Inferior parietal cortex (tissue), 1 donor: ENCODE results near the gene CLEC16A.
"Not testable (repeated sequence)": the region's sequence is repeated elsewhere in the genome, so short reads cannot be mapped to it uniquely, and the experiment has no call there.

Source experiments
- DNase-seq: peaks from one replicate; pipeline ENCODE4 v3.0.0-alpha.2; 2016; ENCODE audit errors: extremely low spot score

The CLEC16A gene

DNA sequence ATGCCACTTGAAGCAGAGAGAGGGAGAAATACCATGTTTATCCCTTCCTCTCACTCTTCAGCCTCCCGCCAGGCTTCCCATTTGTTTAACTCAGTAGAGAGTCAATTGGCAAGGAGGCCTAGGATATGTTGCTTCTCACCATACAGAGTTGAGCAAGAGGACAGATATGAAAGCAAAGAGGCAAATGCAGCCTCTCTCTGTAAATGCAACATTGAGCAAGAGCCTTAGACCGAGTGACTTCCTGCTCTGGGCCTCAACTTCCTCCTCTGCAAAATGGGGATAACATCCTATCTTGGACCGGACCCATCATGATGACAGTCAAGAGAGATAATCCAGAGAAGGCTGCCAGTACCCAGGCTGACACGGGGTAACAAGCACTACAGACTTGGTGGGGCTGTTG lies 274.8 kb downstream of the CLEC16A start:
- DNase-seq = no peak

DNA sequence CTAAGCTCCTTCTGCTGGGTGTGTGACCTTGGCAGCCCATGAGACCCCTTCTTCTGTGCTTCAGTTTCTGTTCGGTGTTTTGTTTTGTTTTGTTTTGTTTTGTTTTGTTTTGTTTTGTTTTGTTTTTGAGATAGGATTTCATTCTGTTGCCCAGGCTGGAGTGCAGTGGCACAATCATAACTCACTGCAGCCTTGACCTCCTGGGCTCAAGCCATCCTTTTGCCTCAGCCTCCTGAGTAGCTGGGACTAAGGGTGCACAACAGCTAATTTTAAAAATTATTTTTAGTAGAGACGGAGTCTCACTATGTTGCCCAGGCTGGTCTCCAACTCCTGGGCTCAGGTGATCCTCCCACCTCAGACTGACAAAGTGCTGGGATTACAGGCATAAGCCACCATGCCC lies 276.1 kb downstream of the CLEC16A start:
- not testable (repeated sequence) for DNase-seq

DNA sequence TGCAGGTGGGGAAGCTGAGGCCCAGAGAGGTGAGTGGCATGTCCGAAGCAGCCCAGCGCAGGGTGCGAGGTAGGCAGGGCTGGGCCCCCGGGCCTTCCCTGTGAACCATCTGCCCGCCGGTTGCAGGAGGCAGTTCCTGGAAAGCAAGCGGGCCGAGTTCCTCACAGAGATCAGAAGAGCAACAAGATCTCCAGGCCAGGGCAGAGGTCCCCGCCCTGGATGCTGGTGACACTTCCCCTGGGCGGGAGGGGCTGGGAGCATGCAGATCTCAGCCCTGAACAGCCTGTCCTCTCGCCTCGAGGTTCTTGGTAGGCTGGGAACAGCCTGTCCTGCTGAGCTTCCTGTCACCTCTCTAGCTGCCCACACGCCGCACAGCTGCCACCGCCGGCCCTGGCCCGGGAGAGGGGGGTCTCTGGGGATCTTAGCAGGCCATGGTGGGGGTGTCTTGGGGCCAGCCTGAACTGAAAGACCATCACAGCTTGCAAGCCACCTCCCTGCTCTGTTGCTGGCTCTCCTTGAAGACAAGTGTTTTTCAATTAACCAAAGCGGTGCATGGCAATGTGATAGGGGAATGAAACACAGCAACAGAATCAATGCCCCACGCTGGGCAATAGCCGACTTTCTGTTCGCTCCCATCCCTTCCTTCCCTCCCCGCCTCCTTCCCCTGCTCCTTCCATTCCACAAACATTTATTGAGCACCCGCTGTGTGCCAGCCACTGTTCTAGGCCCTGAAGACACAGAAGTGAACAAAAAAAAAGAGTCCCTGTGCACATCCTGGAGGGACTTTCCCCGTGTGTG lies 279.9 kb downstream of the CLEC16A start:
- DNase-seq = peak; percentile 20

- DNase-seq = no peak
Measured at GRCh38 chr16:11224894-11225676, 280.7 kb downstream of the CLEC16A start.

- DNase-seq = no peak
Measured at GRCh38 chr16:11225677-11226549, 281.5 kb downstream of the CLEC16A start.

DNA sequence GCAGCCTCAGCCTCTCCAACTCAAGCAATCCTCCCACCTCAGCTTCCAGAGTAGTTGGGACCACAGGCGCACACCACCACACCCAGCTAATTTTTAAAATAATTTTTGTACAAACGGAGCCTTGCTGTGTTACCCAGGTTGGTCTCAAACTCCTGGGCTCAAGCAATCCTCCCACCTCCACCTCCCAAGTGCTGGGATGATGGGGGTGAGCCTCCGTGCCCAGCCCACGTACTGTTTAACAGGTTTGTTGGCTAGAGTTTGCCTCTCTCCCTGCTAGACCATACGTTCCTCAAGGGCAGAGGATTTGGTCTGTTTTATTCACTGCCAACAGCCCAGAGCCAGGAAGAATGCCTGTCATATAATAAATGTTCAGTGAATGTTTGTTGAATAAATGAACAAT lies 285.1 kb downstream of the CLEC16A start:
- DNase-seq = no peak

DNA sequence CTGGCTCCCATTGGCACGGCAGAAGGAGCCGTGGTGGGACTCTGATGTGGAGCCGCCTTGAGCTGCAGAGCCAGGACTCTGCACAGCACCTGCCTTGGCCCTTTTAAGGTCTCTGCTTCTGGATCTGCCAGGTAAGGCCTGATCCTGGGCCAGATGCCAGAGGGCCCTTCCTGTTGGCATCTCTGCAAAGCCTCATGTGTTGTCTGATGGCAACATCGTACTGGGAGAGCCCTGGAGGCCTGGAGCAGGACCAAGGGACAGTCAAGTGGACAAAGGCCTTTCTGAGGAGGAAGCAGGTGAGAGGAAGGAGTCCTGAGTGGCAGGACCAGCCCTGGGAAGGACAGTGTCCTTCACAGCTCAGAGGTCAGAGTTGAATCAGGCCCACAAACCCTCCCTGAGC lies 285.5 kb downstream of the CLEC16A start:
- DNase-seq = no peak

DNA sequence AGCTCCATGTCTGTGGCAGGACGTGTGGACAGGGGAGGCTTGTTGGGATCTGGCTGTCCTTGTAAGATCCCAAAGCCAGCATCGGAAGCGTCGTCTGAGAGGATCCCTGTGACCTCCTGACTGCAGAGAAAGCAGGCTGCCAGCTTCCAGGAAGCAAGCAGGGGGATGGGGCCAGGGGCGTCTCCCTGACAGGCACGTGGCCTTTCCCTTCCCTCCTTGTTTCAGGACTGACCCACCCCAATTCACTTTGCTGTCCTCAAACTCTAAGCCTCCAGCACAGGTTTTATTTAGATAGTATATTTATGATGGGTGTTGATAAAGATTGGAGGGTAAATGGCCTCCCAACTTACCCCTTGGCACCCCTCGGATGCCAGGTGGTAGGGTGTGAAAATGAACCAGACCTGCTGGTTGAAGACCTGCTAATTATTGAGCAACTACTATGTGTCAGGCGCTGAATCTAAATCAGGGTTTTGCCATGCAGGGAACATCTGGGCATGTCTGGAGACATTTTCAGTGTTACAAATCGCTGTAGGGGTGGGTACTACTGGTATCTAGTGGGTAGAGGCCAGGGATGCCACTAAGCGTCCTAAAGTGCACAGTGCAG lies 287.1 kb downstream of the CLEC16A start:
- no peak for DNase-seq
